ENCODE data around the gene CACNA1C. TPM values are rescaled to one million over a fixed set of nuclear protein-coding genes. Genes with fewer than 3 reads are reported as not detected.

CACNA1C gene
- total RNA-seq, 2 experiments from 2014 or later, result 0.69 to 1.4 TPM

DNA sequence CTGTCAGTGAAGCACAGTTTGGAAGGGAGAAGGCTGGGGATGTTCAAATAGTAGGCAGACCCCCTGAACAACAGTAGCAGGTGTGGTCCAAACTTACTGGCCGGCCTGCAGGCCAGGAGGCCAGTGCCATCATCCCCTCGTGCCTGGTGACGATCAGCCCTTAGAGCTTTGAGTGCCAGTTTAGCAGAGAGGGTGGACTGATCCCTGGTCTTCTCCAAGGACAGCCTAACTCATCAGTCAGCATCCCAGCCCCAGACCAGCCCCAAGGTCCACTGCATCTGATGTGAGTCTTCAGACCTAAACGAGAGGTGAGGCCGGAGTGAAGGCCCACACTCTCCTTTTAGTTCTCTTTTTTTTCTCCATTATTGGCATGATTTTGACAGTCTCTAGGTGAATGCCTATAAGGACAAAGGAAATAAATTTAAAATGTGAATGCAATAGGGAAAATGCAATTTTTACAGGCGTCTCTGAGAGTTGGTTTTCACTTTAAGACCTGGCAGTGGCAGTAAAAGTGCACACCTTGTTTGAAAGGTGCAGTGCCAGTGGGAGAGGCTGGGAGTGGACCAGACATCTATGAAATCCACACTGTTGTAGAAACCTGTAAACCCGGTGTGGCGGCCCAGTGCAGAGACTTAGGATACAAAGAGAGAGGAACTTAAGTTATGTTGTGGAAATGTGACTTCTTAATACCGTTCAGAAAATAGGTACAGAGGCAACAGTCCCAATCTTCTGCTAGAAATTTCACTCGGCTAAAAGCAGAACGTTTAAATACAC, 311.2 kb downstream of the CACNA1C start:
- Histone ChIP-seq H4K20me1 (ENCODE audit: insufficient read depth, low read length) (no peaks in the 10 kb centered on the region), H3K4me3 (ENCODE audit: low read depth, low read length, poor library complexity, severe bottlenecking) (no peak overlapping the region), H3K36me3 (ENCODE audit: insufficient read depth, low read length) (no peaks in the 10 kb centered on the region), H2AFZ (ENCODE audit: low read length) (no peak overlapping the region), H3K4me1 (ENCODE audit: insufficient read depth, low read length, poor library complexity, severe bottlenecking) (no peaks in the 10 kb centered on the region), H3K4me2 (ENCODE audit: low read length) (no peak overlapping the region), H3K9me3 (ENCODE audit: low read length) (no peaks in the 10 kb centered on the region), H3K79me2 (ENCODE audit: insufficient read depth, low read depth, low read length) (no peaks in the 10 kb centered on the region), H3K27ac (ENCODE audit: low read depth, low read length, poor library complexity, severe bottlenecking) (no peak overlapping the region), H3K9me2 (ENCODE audit: insufficient read depth, low read length) (no peaks in the 10 kb centered on the region)
- TF ChIP-seq EZH2phosphoT487 (IDR thresholded peaks at IDR 0.05; ENCODE audit: borderline replicate concordance, low read depth, low read length) (no peak), CTCF (conservative IDR thresholded peaks at IDR 0.05; ENCODE audit: low read length) (no peak)
- BruUV-seq (replicated peaks), result no TSS peak
- intact Hi-C loops (cut with micrococcal nuclease; ENCODE audit: unreplicated experiment), result no loop called here
- no peak for DNase-seq (ENCODE audit: low spot score)
- ChIA-PET POLR2A (no interaction called here), CTCF (ENCODE audit: unreplicated experiment) (no interaction called here)

GRCh38 chr12:2364631-2365051, 311.9 kb downstream of the CACNA1C start:
- POLR2A ChIA-PET, result interaction anchor here (0.6 to 0.7 kb wide), 2 partner anchors 28 to 309 kb away, joined by 3 read pairs; no protein-coding TSS in a partner anchor
- TF ChIP-seq EZH2phosphoT487 (IDR thresholded peaks at IDR 0.05; ENCODE audit: borderline replicate concordance, low read depth, low read length) (no peak), CTCF (conservative IDR thresholded peaks at IDR 0.05; ENCODE audit: low read length) (no peak)
- intact Hi-C loops (cut with micrococcal nuclease; ENCODE audit: unreplicated experiment), result no loop called here
- no peak overlapping the region for H3K4me2 ChIP-seq (ENCODE audit: low read length)
- H3K27ac ChIP-seq (ENCODE audit: low read depth, low read length, poor library complexity, severe bottlenecking), result no peak overlapping the region
- DNase-seq (ENCODE audit: low spot score), result no peak
- CTCF ChIA-PET (ENCODE audit: unreplicated experiment), result no interaction called here
- no peak overlapping the region for H2AFZ ChIP-seq (ENCODE audit: low read length)
- no peaks in the 10 kb centered on the region for H3K4me1 ChIP-seq (ENCODE audit: insufficient read depth, low read length, poor library complexity, severe bottlenecking)
- H4K20me1 ChIP-seq (ENCODE audit: insufficient read depth, low read length), result no peaks in the 10 kb centered on the region
- no peaks in the 10 kb centered on the region for H3K36me3 ChIP-seq (ENCODE audit: insufficient read depth, low read length)
- BruUV-seq (replicated peaks), result no TSS peak
- no peaks in the 10 kb centered on the region for H3K79me2 ChIP-seq (ENCODE audit: insufficient read depth, low read depth, low read length)
- no peak overlapping the region for H3K4me3 ChIP-seq (ENCODE audit: low read depth, low read length, poor library complexity, severe bottlenecking)
- no peaks in the 10 kb centered on the region for H3K9me3 ChIP-seq (ENCODE audit: low read length)
- no peaks in the 10 kb centered on the region for H3K9me2 ChIP-seq (ENCODE audit: insufficient read depth, low read length)

DNA sequence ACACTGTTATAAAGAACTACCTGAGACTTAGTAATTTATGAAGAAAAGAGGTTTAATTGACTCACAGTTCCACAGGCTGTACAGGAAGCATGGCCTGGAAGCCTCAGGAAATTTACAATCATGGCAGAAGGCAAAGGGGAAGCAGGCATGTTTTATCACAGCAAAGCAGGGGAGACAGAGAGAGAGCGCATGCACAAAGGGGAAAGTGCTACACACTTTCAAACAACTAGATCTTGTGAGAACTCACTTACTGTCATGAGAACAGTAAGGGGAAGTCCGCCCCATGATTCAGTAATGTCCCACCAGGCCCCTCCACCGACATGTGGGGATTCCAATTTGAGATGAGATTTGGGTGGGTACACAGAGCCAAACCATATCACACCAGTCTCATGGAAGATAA, 313.9 kb downstream of the CACNA1C start:
- POLR2A ChIA-PET, result no interaction called here
- H3K4me2 ChIP-seq (ENCODE audit: low read length), result no peak overlapping the region
- no TSS peak for BruUV-seq (replicated peaks)
- H3K9me2 ChIP-seq (ENCODE audit: insufficient read depth, low read length), result no peaks in the 10 kb centered on the region
- H3K36me3 ChIP-seq (ENCODE audit: insufficient read depth, low read length), result no peaks in the 10 kb centered on the region
- no peaks in the 10 kb centered on the region for H3K4me1 ChIP-seq (ENCODE audit: insufficient read depth, low read length, poor library complexity, severe bottlenecking)
- no peak for DNase-seq (ENCODE audit: low spot score)
- no peaks in the 10 kb centered on the region for H3K9me3 ChIP-seq (ENCODE audit: low read length)
- no peaks in the 10 kb centered on the region for H3K79me2 ChIP-seq (ENCODE audit: insufficient read depth, low read depth, low read length)
- intact Hi-C loops (cut with micrococcal nuclease; ENCODE audit: unreplicated experiment), result no loop called here
- CTCF ChIA-PET (ENCODE audit: unreplicated experiment), result interaction anchor here (0.6 kb wide), 1 partner anchor 23 kb away, joined by 3 read pairs; no protein-coding TSS in a partner anchor
- no peak overlapping the region for H3K4me3 ChIP-seq (ENCODE audit: low read depth, low read length, poor library complexity, severe bottlenecking)
- H3K27ac ChIP-seq (ENCODE audit: low read depth, low read length, poor library complexity, severe bottlenecking), result no peak overlapping the region
- TF ChIP-seq EZH2phosphoT487 (IDR thresholded peaks at IDR 0.05; ENCODE audit: borderline replicate concordance, low read depth, low read length) (no peak), CTCF (conservative IDR thresholded peaks at IDR 0.05; ENCODE audit: low read length) (no peak)
- no peak overlapping the region for H2AFZ ChIP-seq (ENCODE audit: low read length)
- no peaks in the 10 kb centered on the region for H4K20me1 ChIP-seq (ENCODE audit: insufficient read depth, low read length)
